PFSK-1 (cell line): ENCODE results near the gene IFT80.

Source experiments
- FOXP2 ChIP-seq: optimal IDR thresholded peaks from 2 replicates; pipeline ENCODE3; 2011; ENCODE audit warnings: borderline replicate concordance, control low read depth, inconsistent platforms; ENCODE audit not compliant: insufficient read depth; ENCODE audit errors: extremely low read length, extremely low read depth
- POLR2AphosphoS5 ChIP-seq: IDR thresholded peaks from 2 replicates; pipeline ENCODE4 v1.6.1; 2012; ENCODE audit warnings: low read depth, mild to moderate bottlenecking, control low read depth, low read length, moderate library complexity
- REST ChIP-seq, 2 experiments: IDR thresholded peaks; 2 replicates each; pipeline versions ENCODE4 v1.6.1 to v1.8.0; 2011 to 2012; ENCODE audit warnings: low read depth in 2 of 2, low read length in 2 of 2, control low read depth in 1 of 2, inconsistent platforms in 1 of 2, mild to moderate bottlenecking in 1 of 2, moderate library complexity in 1 of 2; ENCODE audit not compliant: insufficient read depth in 1 of 2
- SIN3A ChIP-seq: IDR thresholded peaks from 2 replicates; pipeline ENCODE4 v1.6.1; 2012; ENCODE audit warnings: mild to moderate bottlenecking, low read length, moderate library complexity, borderline replicate concordance; ENCODE audit not compliant: insufficient read depth
- TAF1 ChIP-seq: IDR thresholded peaks from 2 replicates; pipeline ENCODE4 v1.6.1; 2012; ENCODE audit warnings: low read length, control low read depth, borderline replicate concordance; ENCODE audit not compliant: insufficient read depth

IFT80 gene

GRCh38 chr3:160224256-160224655 is 174.8 kb downstream of the IFT80 start:
- TF ChIP-seq SIN3A (no peak), TAF1 (no peak), FOXP2 (no peak), POLR2AphosphoS5 (no peak)

GRCh38 chr3:160221019-160221418 is 178.0 kb downstream of the IFT80 start:
- TF ChIP-seq POLR2AphosphoS5 (no peak), FOXP2 (no peak), TAF1 (no peak), REST (IDR thresholded peaks at IDR 0.05; ENCODE audit: insufficient read depth in 1 of 2, low read depth in 2 of 2, low read length in 2 of 2) (no peak), SIN3A (no peak)

GRCh38 chr3:160220038-160220437 is 179.0 kb downstream of the IFT80 start:
- TF ChIP-seq POLR2AphosphoS5 (no peak), FOXP2 (no peak), REST (IDR thresholded peaks at IDR 0.05; ENCODE audit: insufficient read depth in 1 of 2, low read depth in 2 of 2, low read length in 2 of 2) (no peak)

GRCh38 chr3:160218136-160218535 is 180.9 kb downstream of the IFT80 start:
- TF ChIP-seq POLR2AphosphoS5 (no peak), SIN3A (no peak), REST (IDR thresholded peaks at IDR 0.05; ENCODE audit: insufficient read depth in 1 of 2, low read depth in 2 of 2, low read length in 2 of 2) (no peak), FOXP2 (no peak), TAF1 (no peak)

GRCh38 chr3:160217675-160218074 is 181.3 kb downstream of the IFT80 start:
- no peak for TF ChIP-seq REST (IDR thresholded peaks at IDR 0.05; ENCODE audit: insufficient read depth in 1 of 2, low read depth in 2 of 2, low read length in 2 of 2)
- no peak for TF ChIP-seq SIN3A
- TF ChIP-seq TAF1, result no peak
- no peak for TF ChIP-seq POLR2AphosphoS5
- no peak for TF ChIP-seq FOXP2
